Kidney tubule cell (primary cell): ENCODE data around the gene CWC25.

Experiments
- DNase-seq: peaks from one replicate; pipeline ENCODE4 v3.0.0-alpha.2; 2018; ENCODE audit warnings: low spot score

The CWC25 gene

DNA sequence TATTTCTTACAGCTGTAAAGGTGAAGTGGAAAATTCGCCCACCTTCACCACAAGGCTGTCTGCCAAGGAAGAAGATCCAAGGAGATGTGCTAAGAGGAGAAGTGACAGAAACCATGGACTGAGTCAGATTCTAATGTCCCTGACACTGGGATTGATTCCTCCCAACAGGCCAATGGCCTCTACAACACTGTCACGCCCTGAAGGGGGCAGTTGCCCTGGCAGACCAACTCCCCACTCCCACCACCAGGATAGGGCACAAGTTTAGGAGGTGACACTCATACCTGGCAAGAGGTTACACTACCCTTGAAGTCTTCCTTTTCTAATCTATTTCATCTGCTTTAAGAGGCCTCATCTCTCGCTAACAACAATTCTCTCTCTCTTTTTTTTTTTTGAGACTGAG is 41.9 kb downstream of the CWC25 start:
- no peak for DNase-seq

DNA sequence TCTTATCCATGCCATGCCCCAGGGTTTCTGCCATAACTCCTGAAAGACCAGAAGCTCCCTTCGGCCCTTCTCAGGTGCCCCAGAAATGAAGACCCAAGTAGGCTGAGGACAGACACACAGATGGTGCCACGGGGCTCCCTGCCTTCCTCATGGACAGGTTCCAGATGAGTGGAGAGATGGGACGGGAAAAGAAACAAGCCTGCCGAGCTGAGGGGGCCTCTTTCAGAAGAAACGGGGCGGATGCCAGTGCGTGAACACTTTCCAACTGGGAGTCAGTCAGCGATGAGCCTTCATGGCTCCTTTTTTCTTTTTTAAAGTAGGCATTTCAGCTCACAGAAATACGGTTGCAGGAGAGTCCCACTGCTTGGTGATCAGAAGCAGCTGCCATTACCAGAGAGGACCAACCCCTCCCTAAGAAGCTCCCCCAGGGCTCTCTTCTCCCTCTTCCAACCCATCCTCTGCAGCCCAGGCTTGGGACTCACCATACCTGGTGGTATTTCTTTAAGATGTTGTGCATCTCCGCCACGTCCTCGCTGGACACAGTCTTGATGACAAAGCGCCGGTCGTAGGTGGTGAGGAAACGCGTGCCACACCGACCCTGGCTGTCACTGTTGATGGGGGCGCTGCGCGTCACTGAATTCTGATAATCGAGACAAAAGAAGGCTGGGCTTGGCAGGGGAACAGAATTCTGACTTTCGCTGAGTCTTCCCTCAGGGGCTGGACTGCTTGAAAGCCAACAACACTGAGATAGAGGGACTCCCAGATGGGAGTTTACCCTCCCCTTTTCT is 45.0 kb downstream of the CWC25 start:
- no peak for DNase-seq

DNA sequence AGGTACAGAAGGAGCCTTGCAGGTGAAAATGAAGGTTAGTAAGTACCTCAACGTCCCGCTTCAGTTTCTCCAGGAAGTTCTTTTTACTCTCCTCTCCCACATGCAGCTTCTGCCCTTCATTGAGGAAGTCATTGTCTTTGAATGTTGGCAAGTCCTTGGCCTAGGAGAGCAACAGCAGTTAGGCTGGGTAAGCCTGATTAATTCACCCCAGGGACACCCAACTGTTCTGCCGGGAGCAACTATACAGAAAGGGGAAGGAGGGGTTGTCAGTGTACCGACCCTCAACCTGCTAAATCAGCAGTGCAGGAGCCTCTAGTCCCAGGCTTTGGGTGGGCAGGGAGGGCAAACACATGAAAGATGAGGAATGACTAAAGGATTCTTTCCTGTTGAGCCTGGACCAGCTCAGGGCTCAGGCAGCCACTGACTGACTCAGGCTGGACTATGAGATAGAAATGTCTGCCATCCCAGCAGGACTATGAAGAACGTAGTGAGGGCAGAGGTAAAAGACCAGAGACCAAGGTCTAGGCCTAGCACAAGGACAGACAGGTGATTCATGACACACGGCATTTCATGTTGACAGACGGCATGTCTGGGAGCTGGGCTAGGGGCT is 47.4 kb downstream of the CWC25 start:
- DNase-seq: no peak

DNA sequence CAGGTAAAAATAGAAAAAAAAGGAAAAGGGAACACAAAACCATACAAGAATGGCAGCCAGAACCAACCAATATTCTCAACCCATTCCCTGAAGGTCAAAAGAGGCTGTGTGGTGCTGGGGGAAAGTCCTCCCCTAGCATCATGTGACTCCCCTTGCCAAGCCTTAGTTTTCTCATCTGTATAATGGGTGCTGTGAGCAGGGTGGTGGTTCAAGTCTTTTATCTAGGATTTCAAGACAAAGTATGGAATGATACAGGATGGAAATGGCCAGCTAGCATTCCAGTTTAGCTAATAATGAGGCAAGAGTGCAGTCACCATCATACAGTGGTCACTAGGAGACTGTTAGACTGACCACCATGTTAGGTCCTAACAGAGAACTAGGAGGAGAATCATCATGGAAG is 51.9 kb downstream of the CWC25 start:
- DNase-seq: no peak

DNA sequence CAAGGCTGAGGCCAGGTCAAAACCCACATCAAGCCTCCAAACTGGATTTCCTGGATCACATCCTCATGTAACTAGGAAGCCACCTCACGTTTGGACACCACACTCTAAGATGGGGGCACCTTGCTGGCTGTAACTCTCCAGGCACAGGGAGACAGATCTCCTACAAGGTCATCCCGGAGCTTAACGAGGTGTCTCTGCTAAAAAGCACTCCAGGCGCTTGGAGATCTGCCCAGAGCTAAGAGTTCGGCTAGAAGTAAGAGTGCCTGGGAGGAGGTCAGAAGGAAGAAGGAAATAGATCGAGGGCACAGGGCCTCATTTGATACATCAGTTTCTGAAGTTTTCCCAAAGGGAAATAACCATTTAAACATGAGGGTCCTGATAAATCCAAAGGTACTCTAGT is 56.7 kb downstream of the CWC25 start:
- no peak for DNase-seq

DNA sequence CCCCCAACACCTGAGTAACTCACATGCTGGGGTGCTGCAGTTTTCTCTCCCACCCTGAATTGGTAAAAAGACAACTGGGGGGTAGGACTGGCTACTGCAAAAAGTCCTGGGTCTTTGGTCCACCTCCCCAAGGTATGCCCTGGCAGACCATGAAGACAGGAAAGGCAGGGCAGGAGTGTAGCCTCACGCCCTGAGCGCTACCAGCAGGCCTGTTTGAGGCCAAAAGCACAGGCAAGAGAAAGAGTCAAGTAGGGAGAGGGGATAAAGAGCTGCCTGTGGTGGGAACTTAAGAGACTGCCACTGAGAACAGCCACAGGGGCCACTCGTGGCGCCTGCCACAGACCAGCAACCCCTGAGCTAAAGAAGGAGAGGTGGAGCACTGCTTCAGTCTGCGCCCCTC is 58.8 kb downstream of the CWC25 start:
- no peak for DNase-seq

DNA sequence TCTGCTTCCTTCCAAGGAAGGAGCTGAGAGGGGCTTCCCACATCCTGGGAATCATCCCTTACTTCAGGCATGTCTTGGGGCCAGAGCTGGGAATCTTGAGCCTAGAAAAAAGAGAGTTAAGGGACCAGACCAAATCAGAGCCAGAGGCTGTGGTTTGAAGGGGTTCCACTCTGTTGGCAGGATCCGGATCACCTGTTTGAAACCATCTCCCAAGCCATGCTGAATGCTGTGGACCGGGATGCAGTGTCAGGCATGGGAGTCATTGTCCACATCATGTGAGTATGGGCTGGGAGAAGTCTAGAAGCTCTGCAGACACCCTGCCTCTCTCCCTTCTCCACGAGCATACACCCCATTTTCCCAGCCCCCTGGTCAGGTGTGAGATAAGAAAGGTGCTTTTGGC is 62.9 kb downstream of the CWC25 start:
- no peak for DNase-seq

DNA sequence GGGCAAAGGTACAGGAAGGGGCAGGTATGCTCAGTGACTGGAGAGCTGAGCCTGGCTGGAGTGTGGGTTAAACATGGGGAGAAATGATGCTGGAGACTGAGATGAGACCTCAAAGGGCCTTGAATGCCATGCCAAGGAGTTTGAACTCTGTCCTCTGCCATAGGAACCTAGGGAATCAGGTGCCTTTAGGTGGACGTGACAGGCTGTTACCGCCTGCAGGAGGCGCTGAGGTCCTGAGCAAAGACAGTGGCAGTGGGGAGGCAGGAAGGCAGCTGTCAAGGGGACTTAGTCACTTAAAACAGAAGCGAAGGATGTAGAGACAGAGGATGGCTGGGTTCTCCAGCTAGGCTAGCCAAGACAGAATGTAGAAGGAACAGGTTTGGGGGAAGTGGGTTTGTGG is 63.5 kb downstream of the CWC25 start:
- peak; percentile 64 for DNase-seq

DNA sequence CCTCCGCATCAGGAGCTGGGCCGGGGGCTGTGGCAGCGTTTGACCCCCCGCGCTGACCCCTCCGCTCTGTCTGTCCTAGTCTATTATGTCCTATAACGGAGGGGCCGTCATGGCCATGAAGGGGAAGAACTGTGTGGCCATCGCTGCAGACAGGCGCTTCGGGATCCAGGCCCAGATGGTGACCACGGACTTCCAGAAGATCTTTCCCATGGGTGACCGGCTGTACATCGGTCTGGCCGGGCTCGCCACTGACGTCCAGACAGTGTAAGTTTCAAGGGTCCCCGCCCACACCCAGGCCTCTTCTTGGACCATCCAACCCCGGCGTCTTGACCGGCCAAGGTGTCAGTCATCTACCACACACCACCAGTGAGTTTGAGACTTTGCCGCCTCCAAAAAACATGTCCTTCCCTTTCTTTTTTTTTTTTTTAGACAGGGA is 72.0 kb downstream of the CWC25 start:
- DNase-seq: no peak

DNA sequence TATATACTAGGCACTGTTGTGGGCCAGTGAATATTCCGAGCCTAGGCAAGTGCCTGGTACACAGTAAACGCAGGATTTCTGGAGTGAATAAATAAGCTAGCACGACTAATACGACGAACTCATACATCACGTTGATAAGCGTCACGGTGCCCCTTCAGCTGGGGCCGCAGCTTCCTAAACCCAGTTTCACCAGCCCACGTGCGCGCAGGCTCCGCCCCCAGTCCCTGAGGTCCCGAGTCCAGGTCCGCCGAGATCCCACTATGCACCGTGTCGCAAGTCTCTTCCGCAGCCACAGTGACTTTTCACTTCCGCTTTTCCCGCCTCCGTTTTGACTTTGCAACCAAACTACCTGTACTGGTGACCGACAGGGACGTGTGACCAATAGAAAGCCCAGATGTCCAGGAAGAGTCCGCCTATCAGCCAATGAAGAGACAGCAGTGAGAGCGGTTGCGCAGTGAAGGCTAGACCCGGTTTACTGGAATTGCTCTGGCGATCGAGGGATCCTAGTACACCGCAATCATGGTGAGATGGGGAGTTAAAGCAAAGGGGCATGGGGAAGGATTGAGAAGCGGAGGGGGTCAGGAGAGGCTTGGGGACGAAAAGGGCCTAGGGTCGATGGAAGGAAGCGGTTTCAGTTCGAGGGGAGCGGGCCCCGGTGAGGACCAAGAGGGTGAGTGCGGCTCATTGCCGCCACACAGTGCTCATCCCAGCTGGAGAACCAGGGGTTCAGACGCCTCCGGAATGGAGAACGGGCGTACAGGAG is 72.6 kb downstream of the CWC25 start, which contains the start of gene PSMB3:
Gene PSMB3 (plus strand): TSS at position 434 of the 763 bp plus-strand sequence. CDS start 86 bp downstream, at position 520.
- peak; percentile 100 for DNase-seq

DNA sequence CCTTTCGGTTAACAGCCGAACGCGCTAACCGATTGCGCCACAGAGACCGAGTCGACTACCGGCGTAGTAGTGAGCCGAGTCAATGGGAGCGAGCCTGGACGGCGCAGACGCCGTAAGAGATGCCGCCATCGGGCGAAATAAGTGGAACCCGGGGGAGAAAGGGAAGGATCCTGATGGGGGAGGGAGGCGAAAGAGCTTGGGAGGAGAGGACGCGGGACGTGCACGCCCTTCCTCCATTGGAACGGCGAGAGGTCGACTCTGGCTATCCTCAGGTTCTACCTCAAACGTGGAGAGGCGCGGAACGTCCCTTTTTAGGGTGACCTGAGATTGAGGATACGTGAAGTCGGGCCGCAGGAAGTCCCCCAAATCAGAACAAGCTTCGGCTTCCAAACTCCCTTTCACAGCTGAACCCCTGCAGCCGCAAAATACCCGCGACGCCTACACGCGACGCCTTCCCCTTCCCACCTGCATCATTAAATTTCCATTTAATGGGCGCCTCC is 73.3 kb downstream of the CWC25 start:
- DNase-seq: peak; percentile 85

DNA sequence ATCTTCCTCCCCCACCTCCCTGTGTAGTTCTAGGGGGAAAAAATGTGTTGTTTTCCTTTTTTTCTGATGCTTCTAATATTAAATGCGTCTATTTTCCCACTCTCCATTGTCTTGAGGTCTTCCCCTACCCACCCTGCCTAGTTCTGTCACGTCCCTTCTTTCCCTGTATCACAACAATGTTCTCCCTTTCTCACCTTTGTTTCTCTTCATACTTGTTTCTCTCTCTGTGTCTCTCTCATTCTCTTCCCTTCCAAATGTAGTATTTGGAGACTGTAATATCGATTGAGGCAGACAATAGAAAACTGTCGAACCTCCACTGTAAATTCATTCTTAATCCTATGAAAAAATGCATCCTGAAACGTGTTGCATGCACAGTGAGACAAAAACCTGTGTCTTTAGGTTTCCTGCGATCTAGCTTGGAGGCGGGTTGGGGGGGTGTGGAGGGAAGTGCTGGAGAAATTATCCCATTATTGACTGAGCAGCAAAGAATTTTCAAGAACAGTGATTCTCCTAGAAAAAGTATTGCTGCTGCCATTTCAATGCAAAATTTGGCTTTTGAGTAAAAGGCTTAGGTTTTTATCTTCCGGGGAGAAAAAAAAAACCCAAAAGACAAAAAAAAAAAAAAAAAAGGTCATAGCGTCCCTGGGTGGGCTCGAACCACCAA is 73.8 kb downstream of the CWC25 start:
- no peak for DNase-seq
